Omental fat pad (tissue), 4 donors: Measurements from ENCODE around the gene HSP90AA1. TPM values are rescaled to one million over a fixed set of nuclear protein-coding genes. Genes with fewer than 3 reads are reported as not detected.

ENCODE experiments used
- ATAC-seq: fragments of 150-250 bp; one replicate; pipeline ENCODE4 v1.9.1; 2016; ENCODE audit warnings: mild to moderate bottlenecking, moderate library complexity; ENCODE audit not compliant: low FRiP score
- DNase-seq: peaks from one replicate; pipeline ENCODE4 v3.0.0-alpha.2; 2019; ENCODE audit warnings: low spot score
- CTCF ChIP-seq, 3 donors: fragments of 450-650 bp; IDR thresholded peaks; one replicate each; pipeline ENCODE4 v1.5.1; 2016 to 2017; ENCODE audit warnings: antibody characterized with exemption in 3 of 3, mild to moderate bottlenecking in 3 of 3, moderate library complexity in 2 of 3
- total RNA-seq, 4 donors: library from RNA; depleted of rRNA; stranded (reverse); fragments of >200 nt; gene quantifications; one replicate each; pipeline ENCODE4 v1.1.0, GENCODE V29; 2016

The HSP90AA1 gene
- total RNA-seq, 4 donors from 2014 or later, result 453 to 1,533 (median 691) TPM

- no peak for DNase-seq
- no peak for TF ChIP-seq CTCF (IDR thresholded peaks at IDR 0.05)
- ATAC-seq, result no peak
Measured at GRCh38 chr14:102063808-102064429, 22.9 kb downstream of the HSP90AA1 start.

- TF ChIP-seq CTCF (IDR thresholded peaks at IDR 0.05), result no peak
- ATAC-seq, result peak; percentile 76
- peak; percentile 66 for DNase-seq
Measured at GRCh38 chr14:102063109-102063807, 23.6 kb downstream of the HSP90AA1 start.

GRCh38 chr14:102058961-102059360, 27.9 kb downstream of the HSP90AA1 start:
- TF ChIP-seq CTCF (IDR thresholded peaks at IDR 0.05), result no peak
- DNase-seq (no peak), ATAC-seq (no peak)

GRCh38 chr14:102058146-102058545, 28.7 kb downstream of the HSP90AA1 start:
- ATAC-seq (no peak), DNase-seq (no peak)

GRCh38 chr14:102057480-102058114, 29.2 kb downstream of the HSP90AA1 start:
- DNase-seq (no peak), ATAC-seq (no peak)
- TF ChIP-seq CTCF (IDR thresholded peaks at IDR 0.05), result no peak

More at GRCh38 chr14:102058146-102058545, 28.7 kb downstream of the HSP90AA1 start:
- no peak for TF ChIP-seq CTCF (IDR thresholded peaks at IDR 0.05)

GRCh38 chr14:102056694-102057442, 30.0 kb downstream of the HSP90AA1 start:
- TF ChIP-seq CTCF (IDR thresholded peaks at IDR 0.05), result no peak
- ATAC-seq, result no peak
- DNase-seq, result no peak
